IMR-90 (cell line): Measurements from ENCODE around the gene NPPA. TPM values are rescaled to one million over a fixed set of nuclear protein-coding genes. Genes with fewer than 3 reads are reported as not detected.

Source experiments
- ATAC-seq: fragments of 200-7000 bp; cut with Tn5 transposase; 2 replicates; pipeline ENCODE4 v1.9.1; 2020; ENCODE audit warnings: low read depth, mild to moderate bottlenecking, moderate library complexity
- BruUV-seq: library from RNA; stranded (reverse); fragments of 400-500 nt; replicated peaks from 2 replicates; lab custom pipeline; 2021; lab: Mats Ljungman, UMichigan
- CTCF ChIA-PET: fragments of 300-600 bp; formaldehyde crosslinking; extraction: SDS; loops from one replicate; lab custom pipeline; 2021; ENCODE audit warnings: antibody characterized with exemption; lab: Yijun Ruan, JAX
- POLR2A ChIA-PET: fragments of 300-600 bp; sonication (Branson Sonifier 250); formaldehyde crosslinking; loops from one replicate; lab custom pipeline; 2022; ENCODE audit warnings: antibody characterized with exemption; ENCODE audit not compliant: unreplicated experiment; lab: Charles Lee
- DNase-seq: peaks from one replicate; pipeline ENCODE4 v3.0.0; 2013
- H2AFZ ChIP-seq: replicated peaks from 2 replicates; pipeline ENCODE3; 2013; ENCODE audit warnings: low read length, mild to moderate bottlenecking; ENCODE audit not compliant: poor library complexity
- H2AK5ac ChIP-seq: 2 replicates; pipeline ENCODE4 v1.6.1; 2013; ENCODE audit warnings: low read depth, low read length, inconsistent platforms
- H2AK9ac ChIP-seq: replicated peaks from 2 replicates; pipeline ENCODE3; 2013; ENCODE audit warnings: mild to moderate bottlenecking, low read depth, low read length, moderate library complexity; ENCODE audit not compliant: poor library complexity
- H2BK120ac ChIP-seq: 2 replicates; pipeline ENCODE4 v1.6.1; 2013; ENCODE audit warnings: low read depth, low read length, inconsistent platforms
- H2BK15ac ChIP-seq: 3 replicates; pipeline ENCODE4 v1.6.1; 2013; ENCODE audit warnings: low read depth, low read length, inconsistent platforms
- H2BK20ac ChIP-seq: 2 replicates; pipeline ENCODE4 v1.6.1; 2013; ENCODE audit warnings: low read depth, mild to moderate bottlenecking, inconsistent platforms, low read length, moderate library complexity
- H2BK5ac ChIP-seq: 2 replicates; pipeline ENCODE4 v1.6.1; 2013; ENCODE audit warnings: mild to moderate bottlenecking, low read depth, low read length, inconsistent platforms; ENCODE audit not compliant: poor library complexity, severe bottlenecking
- H3K14ac ChIP-seq: replicated peaks from 2 replicates; pipeline ENCODE4 v1.6.1; 2013; ENCODE audit warnings: low read depth, low read length, inconsistent platforms
- H3K18ac ChIP-seq: 2 replicates; pipeline ENCODE4 v1.6.1; 2013; ENCODE audit warnings: low read depth, low read length, control low read depth
- H3K23ac ChIP-seq: 2 replicates; pipeline ENCODE4 v1.6.1; 2013; ENCODE audit warnings: low read depth, low read length, inconsistent platforms
- H3K27ac ChIP-seq: 2 replicates; pipeline ENCODE4 v1.5.1; 2013; ENCODE audit warnings: mild to moderate bottlenecking, control low read depth, low read length; ENCODE audit not compliant: insufficient read depth
- H3K27me3 ChIP-seq: 2 replicates; pipeline ENCODE4 v1.6.1; 2013; ENCODE audit warnings: low read length; ENCODE audit not compliant: control insufficient read depth, insufficient read depth
- H3K36me3 ChIP-seq: 2 replicates; pipeline ENCODE4 v1.6.1; 2013; ENCODE audit warnings: low read length, mixed read lengths; ENCODE audit not compliant: control insufficient read depth, insufficient read depth
- H3K4ac ChIP-seq: 2 replicates; pipeline ENCODE4 v1.6.1; 2013; ENCODE audit warnings: low read depth, low read length, inconsistent platforms
- H3K4me1 ChIP-seq: 2 replicates; pipeline ENCODE4 v1.6.1; 2013; ENCODE audit warnings: low read length, mixed read lengths; ENCODE audit not compliant: control insufficient read depth, insufficient read depth
- H3K4me2 ChIP-seq: 2 replicates; pipeline ENCODE4 v1.6.1; 2013; ENCODE audit warnings: low read depth, mild to moderate bottlenecking, control low read depth, low read length, moderate library complexity
- H3K4me3 ChIP-seq: 2 replicates; pipeline ENCODE4 v1.5.1; 2013; ENCODE audit warnings: low read depth, mild to moderate bottlenecking, control low read depth, low read length, moderate library complexity; ENCODE audit not compliant: insufficient read depth
- H3K56ac ChIP-seq: 2 replicates; pipeline ENCODE4 v1.6.1; 2013; ENCODE audit warnings: low read length, inconsistent platforms; ENCODE audit not compliant: insufficient read depth; ENCODE audit errors: extremely low read depth
- H3K79me1 ChIP-seq, 2 experiments: 2 replicates each; pipeline ENCODE4 v1.6.1; 2013; ENCODE audit warnings: low read length in 2 of 2, inconsistent platforms in 1 of 2, low read depth in 1 of 2
- H3K9ac ChIP-seq: 2 replicates; pipeline ENCODE4 v1.6.1; 2013; ENCODE audit warnings: low read depth, low read length, control low read depth
- H3K9me1 ChIP-seq: 2 replicates; pipeline ENCODE4 v1.6.1; 2013; ENCODE audit warnings: low read length, inconsistent platforms; ENCODE audit not compliant: insufficient read depth
- H3K9me3 ChIP-seq: 2 replicates; pipeline ENCODE4 v1.6.1; 2013; ENCODE audit warnings: low read length; ENCODE audit not compliant: control insufficient read depth, insufficient read depth
- H4K20me1 ChIP-seq: 2 replicates; pipeline ENCODE4 v1.6.1; 2013; ENCODE audit warnings: low read length, inconsistent platforms; ENCODE audit not compliant: insufficient read depth
- H4K5ac ChIP-seq: 2 replicates; pipeline ENCODE4 v1.6.1; 2013; ENCODE audit warnings: mild to moderate bottlenecking, low read depth, low read length, control low read depth
- H4K8ac ChIP-seq, 2 experiments: 2 replicates each; pipeline ENCODE4 v1.6.1; 2013; ENCODE audit warnings: low read depth in 2 of 2, low read length in 2 of 2, control low read depth in 1 of 2, inconsistent platforms in 1 of 2
- H4K91ac ChIP-seq: 2 replicates; pipeline ENCODE4 v1.6.1; 2013; ENCODE audit warnings: low read depth, low read length, inconsistent platforms; ENCODE audit not compliant: insufficient read depth
- CEBPB ChIP-seq: IDR thresholded peaks from 2 replicates; pipeline ENCODE4 v1.6.1; 2012; ENCODE audit warnings: low read depth, low read length, improper control_type of control experiment
- ELK1 ChIP-seq: fragments of 150-350 bp; IDR thresholded peaks from 2 replicates; pipeline ENCODE4 v1.6.1; 2016; ENCODE audit warnings: low read depth, mild to moderate bottlenecking, low read length, moderate library complexity, borderline replicate concordance
- FOS ChIP-seq: fragments of 150-350 bp; IDR thresholded peaks from 2 replicates; pipeline ENCODE4 v1.6.1; 2016; ENCODE audit warnings: low read depth, low read length
- MAFK ChIP-seq: IDR thresholded peaks from 2 replicates; pipeline ENCODE4 v1.6.1; 2012; ENCODE audit warnings: low read depth, low read length, improper control_type of control experiment
- MXI1 ChIP-seq: IDR thresholded peaks from 2 replicates; pipeline ENCODE4 v1.6.1; 2012; ENCODE audit warnings: low read depth, mild to moderate bottlenecking, low read length, moderate library complexity, borderline replicate concordance
- NFE2L2 ChIP-seq: fragments of 150-350 bp; IDR thresholded peaks from 2 replicates; pipeline ENCODE4 v1.6.1; 2016; ENCODE audit warnings: low read depth, mild to moderate bottlenecking, low read length
- POLR2A ChIP-seq: IDR thresholded peaks from 2 replicates; pipeline ENCODE4 v1.6.1; 2012; ENCODE audit warnings: mild to moderate bottlenecking, low read depth, low read length
- RAD21 ChIP-seq: IDR thresholded peaks from 2 replicates; pipeline ENCODE4 v1.6.1; 2012; ENCODE audit warnings: low read length, improper control_type of control experiment
- RCOR1 ChIP-seq: IDR thresholded peaks from 2 replicates; pipeline ENCODE4 v1.6.1; 2012; ENCODE audit warnings: mild to moderate bottlenecking, low read length, improper control_type of control experiment; ENCODE audit not compliant: insufficient replicate concordance
- RFX5 ChIP-seq: IDR thresholded peaks from 2 replicates; pipeline ENCODE4 v1.8.0; 2012; ENCODE audit warnings: low read depth, mild to moderate bottlenecking, low read length, moderate library complexity
- SMC3 ChIP-seq: fragments of 150-350 bp; IDR thresholded peaks from 2 replicates; pipeline ENCODE4 v1.6.1; 2016; ENCODE audit warnings: low read depth, mild to moderate bottlenecking, antibody characterized with exemption, low read length, moderate library complexity
- USF2 ChIP-seq: fragments of 150-350 bp; IDR thresholded peaks from 2 replicates; pipeline ENCODE4 v1.6.1; 2017; ENCODE audit warnings: mild to moderate bottlenecking, antibody characterized with exemption, low read length, low read depth
- WGBS, 2 experiments: methylation state at CpG; one replicate each; pipeline versions ENCODE4 v1.1.5 to v1.1.7; 2013; ENCODE audit warnings: missing lambda C conversion rate in 2 of 2; ENCODE audit not compliant: insufficient read length in 1 of 2; ENCODE audit errors: extremely low coverage in 2 of 2; 5-methylcytosine and 5-hydroxymethylcytosine counted together
- dilution Hi-C: fragments of 300-500 bp; cut with HindIII; formaldehyde crosslinking; loops from one replicate; pipeline ENCODE4 v1.14.3; 2018; ENCODE audit warnings: low sequenced_read_pairs; ENCODE audit not compliant: unreplicated experiment
- in situ Hi-C: fragments of 300-500 bp; cut with MboI; formaldehyde crosslinking; loops from 3 replicates; pipeline ENCODE4 v1.14.3; 2019; ENCODE audit warnings: low sequenced_read_pairs, inconsistent platforms, mixed read lengths
- intact Hi-C: fragments of 100-400 bp; cut with micrococcal nuclease; formaldehyde crosslinking; loops from 2 replicates; pipeline ENCODE4 v1.10.0; 2022
- polyA plus RNA-seq, 3 experiments: library from polyadenylated mRNA; depleted of rRNA; stranded (reverse); fragments of >200 nt; gene quantifications; 2 replicates each; pipeline ENCODE4 v1.2.3, GENCODE V29; 2012; ENCODE audit warnings: low replicate concordance in 1 of 3
- total RNA-seq: library from RNA; depleted of rRNA; stranded (reverse); fragments of >200 nt; gene quantifications from 2 replicates; pipeline ENCODE4 v1.2.3, GENCODE V29; 2012
- TF ChIP-seq, protein P1 (sequence below): conservative IDR thresholded peaks from 2 replicates; pipeline ENCODE4 v1.5.1; 2012; ENCODE audit warnings: mild to moderate bottlenecking, low read depth, low read length, improper control_type of control experiment

NPPA gene
- total and polyA plus RNA-seq, 2 of the 4 experiments (the other 2 are of a cell fraction) = not detected

DNA sequence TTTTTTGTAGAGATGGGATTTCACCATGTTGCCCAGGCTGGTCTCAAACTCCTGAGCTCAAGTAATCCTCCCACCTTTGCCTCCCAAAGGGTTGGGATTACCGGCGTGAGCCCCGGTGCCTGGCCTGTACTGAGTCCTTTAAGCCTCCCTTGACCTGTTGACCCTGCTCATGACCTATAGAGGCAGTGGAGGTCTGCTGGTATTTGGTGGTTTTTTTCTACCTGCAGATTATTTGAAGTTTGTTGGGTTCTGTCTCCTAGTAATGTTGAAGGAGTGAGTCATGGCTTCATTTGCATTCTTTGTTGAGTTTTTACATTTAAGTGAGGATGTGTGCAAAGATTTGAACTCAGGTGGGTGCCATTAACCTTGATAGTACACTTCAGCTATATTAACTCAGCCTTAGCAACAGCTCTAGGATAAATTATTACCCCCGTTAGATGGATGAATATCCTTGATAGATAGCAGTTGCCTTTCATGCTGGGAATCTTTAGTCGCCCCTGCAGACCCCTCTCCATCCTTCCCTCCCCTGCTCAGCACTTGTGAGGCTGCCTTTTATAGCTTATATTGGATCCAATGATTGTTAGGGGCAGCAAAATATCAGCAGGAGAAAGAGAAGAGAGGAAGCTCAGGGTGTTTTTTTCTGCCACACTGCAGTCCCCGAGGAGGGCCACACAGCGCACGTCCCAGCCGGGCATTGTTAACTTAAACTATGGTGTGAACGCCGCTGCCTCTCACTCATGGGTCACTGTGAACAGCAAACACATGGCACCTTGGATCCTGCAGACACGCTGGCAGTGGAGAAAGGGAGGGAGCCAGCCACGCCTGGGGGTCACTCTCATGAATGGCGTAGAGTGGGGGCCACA lies 26.0 kb upstream of the NPPA start:
- no peak overlapping the region for H3K9ac ChIP-seq
- BruUV-seq = no TSS peak
- H3K27me3 ChIP-seq = peaks cover 58% of the 10 kb centered on the region
- H2AFZ ChIP-seq = no peak overlapping the region
- no peak overlapping the region for H3K56ac ChIP-seq
- no peak overlapping the region for H2BK5ac ChIP-seq
- H3K23ac ChIP-seq = no peak overlapping the region
- H3K18ac ChIP-seq = no peak overlapping the region
- H2AK9ac ChIP-seq = no peak overlapping the region
- CTCF ChIA-PET = no interaction called here
- no peak overlapping the region for H4K8ac ChIP-seq
- no peak overlapping the region for H3K4ac ChIP-seq
- H3K14ac ChIP-seq = no peak overlapping the region
- H4K20me1 ChIP-seq = no peaks in the 10 kb centered on the region
- H3K27ac ChIP-seq = no peak overlapping the region
- 33% methylated on average over 3 of the region's 14 CpGs; no CpG with 5 or more reads in 1 of the 2 experiments for WGBS, 2 experiments
- H3K4me3 ChIP-seq = no peak overlapping the region
- H2AK5ac ChIP-seq = no peak overlapping the region
- H4K91ac ChIP-seq = no peak overlapping the region
- dilution Hi-C loops = no loop called here
- ATAC-seq (no peak), DNase-seq (no peak)
- H3K9me3 ChIP-seq = no peaks in the 10 kb centered on the region
- no peak overlapping the region for H3K4me2 ChIP-seq
- no peaks in the 10 kb centered on the region for H3K79me1 ChIP-seq
- in situ Hi-C loops = no loop called here
- intact Hi-C loops = no loop called here
- H2BK120ac ChIP-seq = no peak overlapping the region
- H2BK15ac ChIP-seq = no peak overlapping the region
- H3K9me1 ChIP-seq = no peaks in the 10 kb centered on the region
- no peak overlapping the region for H4K5ac ChIP-seq
- TF ChIP-seq POLR2A (no peak), USF2 (no peak), FOS (no peak), RAD21 (no peak), RFX5 (no peak), MXI1 (no peak), MAFK (no peak), RCOR1 (no peak), NFE2L2 (no peak), SMC3 (no peak), CEBPB (no peak), ELK1 (no peak)
- TF ChIP-seq, protein P1, sequence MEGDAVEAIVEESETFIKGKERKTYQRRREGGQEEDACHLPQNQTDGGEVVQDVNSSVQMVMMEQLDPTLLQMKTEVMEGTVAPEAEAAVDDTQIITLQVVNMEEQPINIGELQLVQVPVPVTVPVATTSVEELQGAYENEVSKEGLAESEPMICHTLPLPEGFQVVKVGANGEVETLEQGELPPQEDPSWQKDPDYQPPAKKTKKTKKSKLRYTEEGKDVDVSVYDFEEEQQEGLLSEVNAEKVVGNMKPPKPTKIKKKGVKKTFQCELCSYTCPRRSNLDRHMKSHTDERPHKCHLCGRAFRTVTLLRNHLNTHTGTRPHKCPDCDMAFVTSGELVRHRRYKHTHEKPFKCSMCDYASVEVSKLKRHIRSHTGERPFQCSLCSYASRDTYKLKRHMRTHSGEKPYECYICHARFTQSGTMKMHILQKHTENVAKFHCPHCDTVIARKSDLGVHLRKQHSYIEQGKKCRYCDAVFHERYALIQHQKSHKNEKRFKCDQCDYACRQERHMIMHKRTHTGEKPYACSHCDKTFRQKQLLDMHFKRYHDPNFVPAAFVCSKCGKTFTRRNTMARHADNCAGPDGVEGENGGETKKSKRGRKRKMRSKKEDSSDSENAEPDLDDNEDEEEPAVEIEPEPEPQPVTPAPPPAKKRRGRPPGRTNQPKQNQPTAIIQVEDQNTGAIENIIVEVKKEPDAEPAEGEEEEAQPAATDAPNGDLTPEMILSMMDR = no peak
- H3K4me1 ChIP-seq = no peaks in the 10 kb centered on the region
- POLR2A ChIA-PET = no interaction called here
- no peaks in the 10 kb centered on the region for H3K36me3 ChIP-seq
- H2BK20ac ChIP-seq = no peak overlapping the region
